Measurements from ENCODE around the gene GADD45G. TPM values are rescaled to one million over a fixed set of nuclear protein-coding genes. Genes with fewer than 3 reads are reported as not detected.

GADD45G gene
- total and polyA plus RNA-seq, 4 donors: 5.5 to 106 (median 43.3) TPM

- no peak for TF ChIP-seq MAX (IDR thresholded peaks at IDR 0.05)
- no peak for TF ChIP-seq ZBTB33 (IDR thresholded peaks at IDR 0.05)
- TF ChIP-seq GABPA (IDR thresholded peaks at IDR 0.05 in 1 of 2, conservative IDR thresholded peaks at IDR 0.05 in 1 of 2): no peak
- TF ChIP-seq TAF1 (conservative IDR thresholded peaks at IDR 0.05): no peak
- no peak for TF ChIP-seq CTCF (IDR thresholded peaks at IDR 0.05; ENCODE audit: low read depth, low read length, missing input control)
- TF ChIP-seq FOXA1 (IDR thresholded peaks at IDR 0.05): no peak
- TF ChIP-seq SP1 (IDR thresholded peaks at IDR 0.05): no peak
- no peak for TF ChIP-seq YY1 (IDR thresholded peaks at IDR 0.05)
- TF ChIP-seq RXRA (IDR thresholded peaks at IDR 0.05): no peak
- TF ChIP-seq JUND (IDR thresholded peaks at IDR 0.05): no peak
- no peak for TF ChIP-seq HNF4A (conservative IDR thresholded peaks at IDR 0.05)
- TF ChIP-seq ATF3 (IDR thresholded peaks at IDR 0.05): no peak
- TF ChIP-seq EGR1 (IDR thresholded peaks at IDR 0.05; ENCODE audit: low read depth in 2 of 2): no peak
- no peak for TF ChIP-seq FOXA2 (IDR thresholded peaks at IDR 0.05)
- no peak for TF ChIP-seq NR2F2 (IDR thresholded peaks at IDR 0.05)
- no peaks in the 10 kb centered on the region for H3K9me3 ChIP-seq (ENCODE audit: control insufficient read depth in 4 of 4, low read length in 3 of 4)
- H3K9ac ChIP-seq (ENCODE audit: low read depth in 1 of 2, low read length in 2 of 2): no peak overlapping the region
- no peak overlapping the region for H3K4me3 ChIP-seq (ENCODE audit: low read depth in 1 of 3, low read length in 3 of 3)
- H3K27me3 ChIP-seq (ENCODE audit: control insufficient read depth in 4 of 4, insufficient read depth in 4 of 4, low read length in 3 of 4): no peaks in the 10 kb centered on the region
- peaks cover 3 to 13% (median 10%) of the 10 kb centered on the region in 4 donors for H3K4me1 ChIP-seq (ENCODE audit: control insufficient read depth in 4 of 4, insufficient read depth in 4 of 4, low read length in 3 of 4)
- WGBS: 98% methylated on average over 1 of the region's 1 CpG
- H3K36me3 ChIP-seq (ENCODE audit: control insufficient read depth in 4 of 4, insufficient read depth in 3 of 4, low read depth in 1 of 4, low read length in 3 of 4): no peaks in the 10 kb centered on the region
- H3K27ac ChIP-seq (ENCODE audit: low read depth in 1 of 2, low read length in 2 of 2): no peak overlapping the region
- no peak for DNase-seq (ENCODE audit: low spot score)
These were observed 14.2 kb downstream of the GADD45G start for GRCh38 chr9:89619019-89619418.

- H3K4me3 ChIP-seq (ENCODE audit: low read depth in 1 of 3, low read length in 3 of 3): no peak overlapping the region
- peaks cover 3 to 13% (median 10%) of the 10 kb centered on the region in 4 donors for H3K4me1 ChIP-seq (ENCODE audit: control insufficient read depth in 4 of 4, insufficient read depth in 4 of 4, low read length in 3 of 4)
- no peak overlapping the region for H3K27ac ChIP-seq (ENCODE audit: low read depth in 1 of 2, low read length in 2 of 2)
- no peak for DNase-seq (ENCODE audit: low spot score)
- 85% methylated on average over 3 of the region's 3 CpGs for whole genome bisulfite sequencing
- no peak overlapping the region for H3K9ac ChIP-seq (ENCODE audit: low read depth in 1 of 2, low read length in 2 of 2)
- H3K36me3 ChIP-seq (ENCODE audit: control insufficient read depth in 4 of 4, insufficient read depth in 3 of 4, low read depth in 1 of 4, low read length in 3 of 4): no peaks in the 10 kb centered on the region
- H3K27me3 ChIP-seq (ENCODE audit: control insufficient read depth in 4 of 4, insufficient read depth in 4 of 4, low read length in 3 of 4): no peaks in the 10 kb centered on the region
- no peaks in the 10 kb centered on the region for H3K9me3 ChIP-seq (ENCODE audit: control insufficient read depth in 4 of 4, low read length in 3 of 4)
- TF ChIP-seq ATF3 (IDR thresholded peaks at IDR 0.05) (no peak), RAD21 (IDR thresholded peaks at IDR 0.05) (no peak), EGR1 (IDR thresholded peaks at IDR 0.05; ENCODE audit: low read depth in 2 of 2) (no peak), FOXA2 (IDR thresholded peaks at IDR 0.05) (no peak), HNF4G (IDR thresholded peaks at IDR 0.05) (no peak), ZBTB33 (IDR thresholded peaks at IDR 0.05) (no peak), FOXA1 (IDR thresholded peaks at IDR 0.05) (no peak), YY1 (IDR thresholded peaks at IDR 0.05) (no peak), TAF1 (conservative IDR thresholded peaks at IDR 0.05) (no peak), SP1 (IDR thresholded peaks at IDR 0.05) (no peak), REST (IDR thresholded peaks at IDR 0.05) (no peak), HNF4A (conservative IDR thresholded peaks at IDR 0.05) (no peak), RXRA (IDR thresholded peaks at IDR 0.05) (no peak), CTCF (IDR thresholded peaks at IDR 0.05; ENCODE audit: low read depth, low read length, missing input control) (no peak)
These were observed 14.8 kb downstream of the GADD45G start for GRCh38 chr9:89619424-89620138.
